H9 (cell line): ENCODE results near the gene FOLR2. TPM values are rescaled to one million over a fixed set of nuclear protein-coding genes. Genes with fewer than 3 reads are reported as not detected.

Source experiments
- DNase-seq: peaks from one replicate; pipeline ENCODE4 v3.0.0-alpha.2; 2017
- H2AFZ ChIP-seq: one replicate; pipeline ENCODE4 v1.6.1; 2013; ENCODE audit warnings: mild to moderate bottlenecking, low read length, control low read depth, moderate library complexity
- H2AK5ac ChIP-seq: 2 replicates; pipeline ENCODE4 v1.6.1; 2013; ENCODE audit warnings: low read length, control low read depth, mixed read lengths; ENCODE audit not compliant: insufficient read length
- H2BK120ac ChIP-seq: one replicate; pipeline ENCODE4 v1.6.1; 2013; ENCODE audit warnings: low read depth, mild to moderate bottlenecking, low read length, control low read depth, inconsistent platforms; ENCODE audit not compliant: poor library complexity, severe bottlenecking
- H2BK12ac ChIP-seq: 2 replicates; pipeline ENCODE4 v1.6.1; 2013; ENCODE audit warnings: low read length, control low read depth, mixed read lengths, low read depth; ENCODE audit not compliant: insufficient read length
- H2BK15ac ChIP-seq: 2 replicates; pipeline ENCODE4 v1.6.1; 2013; ENCODE audit warnings: low read depth, low read length, control low read depth
- H2BK20ac ChIP-seq: one replicate; pipeline ENCODE4 v1.6.1; 2013; ENCODE audit warnings: low read depth, mild to moderate bottlenecking, low read length, control low read depth, inconsistent platforms; ENCODE audit not compliant: poor library complexity, severe bottlenecking
- H2BK5ac ChIP-seq: 2 replicates; pipeline ENCODE4 v1.6.1; 2013; ENCODE audit warnings: low read length, control low read depth, mixed read lengths; ENCODE audit not compliant: insufficient read length
- H3K14ac ChIP-seq: 2 replicates; pipeline ENCODE4 v1.6.1; 2013; ENCODE audit warnings: low read length, control low read depth; ENCODE audit not compliant: insufficient read depth
- H3K18ac ChIP-seq: 2 replicates; pipeline ENCODE4 v1.6.1; 2013; ENCODE audit warnings: low read depth, mild to moderate bottlenecking, mixed read lengths, low read length, control low read depth; ENCODE audit not compliant: insufficient read length
- H3K23ac ChIP-seq: 2 replicates; pipeline ENCODE4 v1.6.1; 2013; ENCODE audit warnings: low read length, control low read depth, mixed read lengths, low read depth; ENCODE audit not compliant: insufficient read length
- H3K23me2 ChIP-seq: 2 replicates; pipeline ENCODE4 v1.6.1; 2013; ENCODE audit warnings: low read depth, mild to moderate bottlenecking, mixed read lengths, low read length, control low read depth; ENCODE audit not compliant: insufficient read length, poor library complexity, severe bottlenecking
- H3K27ac ChIP-seq: 2 replicates; pipeline ENCODE4 v1.5.1; 2013; ENCODE audit warnings: low read length, control low read depth, mixed read lengths, low read depth; ENCODE audit not compliant: insufficient read length
- H3K27me3 ChIP-seq: 2 replicates; pipeline ENCODE4 v1.6.1; 2013; ENCODE audit warnings: low read length, control low read depth, inconsistent platforms; ENCODE audit not compliant: insufficient read depth
- H3K4ac ChIP-seq: 2 replicates; pipeline ENCODE4 v1.6.1; 2013; ENCODE audit warnings: low read depth, mild to moderate bottlenecking, control low read depth, inconsistent platforms, low read length, moderate library complexity
- H3K4me1 ChIP-seq: 2 replicates; pipeline ENCODE4 v1.6.1; 2013; ENCODE audit warnings: low read length, control low read depth, inconsistent platforms; ENCODE audit not compliant: insufficient read depth
- H3K4me2 ChIP-seq: 2 replicates; pipeline ENCODE4 v1.6.1; 2013; ENCODE audit warnings: low read length, control low read depth, mixed read lengths; ENCODE audit not compliant: insufficient read length, insufficient read depth
- H3K56ac ChIP-seq: 2 replicates; pipeline ENCODE4 v1.6.1; 2013; ENCODE audit warnings: low read depth, mild to moderate bottlenecking, mixed read lengths, low read length, control low read depth; ENCODE audit not compliant: insufficient read length
- H3K79me1 ChIP-seq: 2 replicates; pipeline ENCODE4 v1.6.1; 2013; ENCODE audit warnings: low read depth, mild to moderate bottlenecking, moderate library complexity, low read length, control low read depth, inconsistent platforms; ENCODE audit not compliant: insufficient read depth, poor library complexity, severe bottlenecking
- H3K79me2 ChIP-seq: 2 replicates; pipeline ENCODE4 v1.6.1; 2013; ENCODE audit warnings: low read length, control low read depth, inconsistent platforms; ENCODE audit not compliant: insufficient read depth
- H3K9ac ChIP-seq: 2 replicates; pipeline ENCODE4 v1.6.1; 2013; ENCODE audit warnings: low read length, control low read depth, mixed read lengths; ENCODE audit not compliant: insufficient read length; ENCODE audit errors: extremely low read depth
- H3K9me3 ChIP-seq: one replicate; pipeline ENCODE4 v1.6.1; 2013; ENCODE audit warnings: low read depth, low read length, inconsistent platforms; ENCODE audit not compliant: control insufficient read depth
- H3T11ph ChIP-seq: one replicate; pipeline ENCODE4 v1.6.1; 2013; ENCODE audit warnings: mild to moderate bottlenecking, low read length, control low read depth, inconsistent platforms
- H4K20me1 ChIP-seq: one replicate; pipeline ENCODE4 v1.6.1; 2013; ENCODE audit not compliant: control insufficient read depth, insufficient read length, insufficient read depth
- H4K5ac ChIP-seq: 2 replicates; pipeline ENCODE4 v1.6.1; 2013; ENCODE audit warnings: low read depth, mild to moderate bottlenecking, mixed read lengths, low read length, control low read depth; ENCODE audit not compliant: insufficient read length
- H4K8ac ChIP-seq: replicated peaks from 2 replicates; pipeline ENCODE4 v1.6.1; 2013; ENCODE audit warnings: low read length, control low read depth, mixed read lengths, low read depth; ENCODE audit not compliant: insufficient read length
- H4K91ac ChIP-seq: 2 replicates; pipeline ENCODE4 v1.6.1; 2013; ENCODE audit warnings: low read depth, mild to moderate bottlenecking, moderate library complexity, mixed read lengths, low read length, control low read depth; ENCODE audit not compliant: insufficient read length
- H3K27ac Mint-ChIP-seq, 3 experiments: 2 replicates in 2 of 3; 3 replicates in 1 of 3; pipeline ENCODE4 v1.8.0; 2020 to 2021; ENCODE audit warnings: mixed read lengths in 3 of 3, mild to moderate bottlenecking in 1 of 3, moderate library complexity in 1 of 3
- H3K27me3 Mint-ChIP-seq: 2 replicates; pipeline ENCODE4 v1.8.0; 2021; ENCODE audit warnings: low read depth, mild to moderate bottlenecking, moderate library complexity, mixed read lengths
- H3K36me3 Mint-ChIP-seq, 3 experiments: 2 replicates in 2 of 3; 3 replicates in 1 of 3; pipeline ENCODE4 v1.8.0; 2020 to 2021; ENCODE audit warnings: low read depth in 3 of 3, mixed read lengths in 3 of 3; ENCODE audit not compliant: insufficient read depth in 1 of 3
- H3K4me1 Mint-ChIP-seq, 2 experiments: 2 replicates each; pipeline ENCODE4 v1.8.0; 2020; ENCODE audit warnings: mixed read lengths in 2 of 2
- H3K4me3 Mint-ChIP-seq, 2 experiments: 2 replicates in 1 of 2; 3 replicates in 1 of 2; pipeline ENCODE4 v1.8.0; 2020 to 2021; ENCODE audit warnings: mild to moderate bottlenecking in 2 of 2, mixed read lengths in 2 of 2, moderate library complexity in 1 of 2
- H3K9me3 Mint-ChIP-seq, 2 experiments: 2 replicates in 1 of 2; 3 replicates in 1 of 2; pipeline ENCODE4 v1.8.0; 2020; ENCODE audit warnings: mild to moderate bottlenecking in 2 of 2, mixed read lengths in 2 of 2, moderate library complexity in 1 of 2
- WGBS: extraction: QIAGEN DNeasy Blood & Tissue Kit; methylation state at CpG from one replicate; pipeline ENCODE4 v1.1.7; 2013; ENCODE audit warnings: missing lambda C conversion rate, low lambda C conversion rate, mixed read lengths; ENCODE audit not compliant: insufficient read length; ENCODE audit errors: extremely low coverage; 5-methylcytosine and 5-hydroxymethylcytosine counted together
- total RNA-seq: library from RNA; stranded (reverse); gene quantifications from 2 replicates; pipeline ENCODE4 v1.2.1, GENCODE V29; 2021
- TF ChIP-seq, protein P1 (sequence below): fragments of 200-600 bp; sonication (generic); conservative IDR thresholded peaks from 3 replicates; pipeline ENCODE4 v1.8.0; 2021; ENCODE audit warnings: antibody characterized with exemption, mild to moderate bottlenecking

FOLR2 gene
- total RNA-seq, 1 experiment from 2014 or later, result not detected

DNA sequence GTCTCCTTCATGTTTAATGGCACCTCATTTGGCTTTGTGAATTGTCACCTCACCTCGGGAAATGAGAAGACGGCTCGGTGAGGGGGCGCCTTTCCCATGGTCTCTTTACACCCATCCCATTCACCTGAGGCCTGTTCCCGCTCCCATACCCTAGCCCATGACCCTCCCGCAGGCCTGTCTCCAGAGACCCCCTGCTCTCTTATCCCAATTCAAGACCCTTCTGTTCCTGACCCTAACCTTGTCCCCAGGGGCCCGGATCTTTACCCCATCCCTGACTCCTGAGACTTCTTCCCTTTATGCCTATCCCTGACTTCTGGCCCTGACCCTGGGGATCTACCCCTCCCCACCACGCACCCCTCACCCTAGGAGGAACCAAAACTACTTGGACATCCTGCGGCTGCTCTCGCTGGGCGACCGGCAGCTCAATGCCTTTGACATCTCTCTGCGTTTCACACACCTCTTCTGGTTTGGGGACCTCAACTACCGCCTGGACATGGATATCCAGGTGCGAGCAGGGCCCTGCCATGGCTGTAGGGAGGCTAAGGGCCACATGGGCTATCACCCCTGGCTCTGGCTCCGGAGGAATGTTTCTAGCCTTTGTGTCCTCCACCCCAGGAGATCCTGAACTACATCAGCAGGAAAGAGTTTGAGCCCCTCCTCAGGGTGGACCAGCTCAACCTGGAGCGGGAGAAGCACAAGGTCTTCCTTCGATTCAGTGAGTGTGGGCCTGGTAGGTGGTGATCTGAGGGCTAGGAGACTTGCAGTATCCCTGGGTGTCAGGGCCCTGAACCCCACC lies 15.9 kb downstream of the FOLR2 start:
- H3K27me3 Mint-ChIP-seq, result no peaks in the 10 kb centered on the region
- Histone ChIP-seq H4K8ac (no peak overlapping the region), H3K4ac (no peak overlapping the region), H3K14ac (no peak overlapping the region), H3K4me2 (no peak overlapping the region), H3K4me1 (no peaks in the 10 kb centered on the region), H2BK20ac (no peak overlapping the region), H2BK12ac (no peak overlapping the region), H2BK15ac (no peak overlapping the region), H3K79me2 (no peaks in the 10 kb centered on the region), H3K23ac (no peak overlapping the region), H2AFZ (no peak overlapping the region), H3K23me2 (no peaks in the 10 kb centered on the region), H3K27ac (no peak overlapping the region), H3K9ac (no peak overlapping the region), H3K79me1 (no peaks in the 10 kb centered on the region), H4K20me1 (peaks cover 2% of the 10 kb centered on the region), H3K27me3 (no peaks in the 10 kb centered on the region), H2BK5ac (no peak overlapping the region), H3K56ac (no peak overlapping the region), H2BK120ac (no peak overlapping the region), H3K9me3 (no peaks in the 10 kb centered on the region), H3T11ph (no peak overlapping the region), H2AK5ac (no peak overlapping the region), H3K18ac (no peak overlapping the region), H4K5ac (no peak overlapping the region), H4K91ac (no peak overlapping the region)
- DNase-seq, result no peak
- peaks cover 41 to 95% (median 89%) of the 10 kb centered on the region in 3 experiments; a peak in 6 of 7 replicates for H3K36me3 Mint-ChIP-seq
- peaks cover 7% of the 10 kb centered on the region in 2 experiments; a peak in 2 of 4 replicates for H3K4me1 Mint-ChIP-seq
- H3K9me3 Mint-ChIP-seq, result no peaks in the 10 kb centered on the region
- TF ChIP-seq, protein P1, sequence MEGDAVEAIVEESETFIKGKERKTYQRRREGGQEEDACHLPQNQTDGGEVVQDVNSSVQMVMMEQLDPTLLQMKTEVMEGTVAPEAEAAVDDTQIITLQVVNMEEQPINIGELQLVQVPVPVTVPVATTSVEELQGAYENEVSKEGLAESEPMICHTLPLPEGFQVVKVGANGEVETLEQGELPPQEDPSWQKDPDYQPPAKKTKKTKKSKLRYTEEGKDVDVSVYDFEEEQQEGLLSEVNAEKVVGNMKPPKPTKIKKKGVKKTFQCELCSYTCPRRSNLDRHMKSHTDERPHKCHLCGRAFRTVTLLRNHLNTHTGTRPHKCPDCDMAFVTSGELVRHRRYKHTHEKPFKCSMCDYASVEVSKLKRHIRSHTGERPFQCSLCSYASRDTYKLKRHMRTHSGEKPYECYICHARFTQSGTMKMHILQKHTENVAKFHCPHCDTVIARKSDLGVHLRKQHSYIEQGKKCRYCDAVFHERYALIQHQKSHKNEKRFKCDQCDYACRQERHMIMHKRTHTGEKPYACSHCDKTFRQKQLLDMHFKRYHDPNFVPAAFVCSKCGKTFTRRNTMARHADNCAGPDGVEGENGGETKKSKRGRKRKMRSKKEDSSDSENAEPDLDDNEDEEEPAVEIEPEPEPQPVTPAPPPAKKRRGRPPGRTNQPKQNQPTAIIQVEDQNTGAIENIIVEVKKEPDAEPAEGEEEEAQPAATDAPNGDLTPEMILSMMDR, result no peak
- 0 out of 7 replicates have a peak overlapping the region, but pooled peaks of 1 of the 3 experiments have one; percentile 34 for H3K27ac Mint-ChIP-seq
- WGBS, result no CpG with 5 or more reads among the region's 18 CpGs
- no peak overlapping the region for H3K4me3 Mint-ChIP-seq
